CD4-positive, alpha-beta T cell treated with Interleukin-1 beta for 1 hour (primary cell): Measurements from ENCODE around the gene TCTN2.

Experiments used
- DNase-seq, 2 donors: peaks; one replicate each; pipeline ENCODE4 v3.0.0-alpha.2; 2020 to 2022

TCTN2 gene

GRCh38 chr12:123744836-123745235 lies 73.9 kb downstream of the TCTN2 start:
- no peak for DNase-seq

DNA sequence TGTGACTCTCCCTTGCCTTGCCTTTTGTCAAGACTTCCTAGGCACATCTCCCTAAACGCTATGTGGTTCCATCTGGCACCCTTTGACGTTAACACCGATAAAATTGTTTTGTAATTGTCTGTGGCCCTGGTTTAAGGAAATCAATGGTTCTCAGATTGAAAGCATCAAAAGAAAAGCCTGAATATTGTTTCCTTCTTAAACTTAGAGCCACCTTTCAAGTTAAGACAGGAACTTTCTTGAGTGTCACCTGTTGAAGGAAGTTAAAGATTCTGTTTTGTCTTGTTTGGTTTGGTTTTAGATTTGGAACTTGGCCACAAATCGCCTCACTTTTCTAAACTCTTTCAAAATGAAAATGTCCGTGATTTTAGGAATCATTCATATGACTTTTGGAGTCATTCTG lies 76.4 kb downstream of the TCTN2 start:
- DNase-seq: no peak

- DNase-seq: no peak
Observed at GRCh38 chr12:123748161-123748560, 77.2 kb downstream of the TCTN2 start.

GRCh38 chr12:123748661-123749060 lies 77.7 kb downstream of the TCTN2 start:
- no peak for DNase-seq

- DNase-seq: no peak
Observed at GRCh38 chr12:123749355-123749754, 78.4 kb downstream of the TCTN2 start.

DNA sequence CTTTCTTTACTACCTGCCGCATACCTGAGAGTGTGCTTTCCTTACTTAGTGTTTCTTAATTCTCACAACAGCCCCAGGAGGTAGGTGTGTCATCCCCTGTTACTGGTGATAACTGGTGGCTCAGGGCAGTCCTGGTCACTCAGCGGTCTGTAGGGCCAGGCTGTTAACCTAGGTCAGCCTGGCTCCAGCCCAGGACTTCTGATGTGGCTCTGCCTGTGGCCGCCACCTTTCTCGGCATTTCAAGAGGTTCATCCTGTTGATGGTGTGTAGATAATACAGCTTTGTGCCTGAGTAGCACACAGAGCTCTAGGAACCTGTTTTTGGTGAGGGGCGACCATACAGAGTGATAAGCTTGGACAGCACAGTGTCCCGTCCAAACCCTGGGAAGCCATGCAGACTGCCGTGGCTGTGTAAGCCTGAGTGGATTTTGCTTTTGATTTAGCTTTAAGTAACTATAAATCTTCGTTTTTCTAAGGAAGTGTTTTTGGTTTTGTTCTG lies 79.3 kb downstream of the TCTN2 start:
- DNase-seq: no peak

DNA sequence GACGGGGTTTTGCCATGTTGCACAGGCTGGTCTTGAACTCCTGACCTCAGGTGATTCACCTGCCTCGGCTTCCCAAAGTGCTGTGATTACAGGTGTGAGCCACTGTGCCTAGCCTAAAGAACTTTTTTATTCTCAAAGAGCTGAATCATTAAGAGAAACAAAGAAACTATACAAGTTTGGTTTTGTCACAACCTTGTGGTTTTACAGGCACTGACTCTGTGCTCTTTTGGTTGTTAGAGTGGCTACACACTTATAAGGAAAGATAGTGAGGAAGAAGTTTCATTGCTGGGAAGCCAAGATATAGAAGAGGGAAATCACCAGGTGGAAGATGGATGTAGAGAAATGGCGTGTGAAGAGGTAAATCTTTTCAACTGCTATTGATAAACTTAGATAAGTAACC lies 81.1 kb downstream of the TCTN2 start:
- DNase-seq: no peak

- no peak for DNase-seq
Observed at GRCh38 chr12:123754041-123754772, 83.3 kb downstream of the TCTN2 start.

DNA sequence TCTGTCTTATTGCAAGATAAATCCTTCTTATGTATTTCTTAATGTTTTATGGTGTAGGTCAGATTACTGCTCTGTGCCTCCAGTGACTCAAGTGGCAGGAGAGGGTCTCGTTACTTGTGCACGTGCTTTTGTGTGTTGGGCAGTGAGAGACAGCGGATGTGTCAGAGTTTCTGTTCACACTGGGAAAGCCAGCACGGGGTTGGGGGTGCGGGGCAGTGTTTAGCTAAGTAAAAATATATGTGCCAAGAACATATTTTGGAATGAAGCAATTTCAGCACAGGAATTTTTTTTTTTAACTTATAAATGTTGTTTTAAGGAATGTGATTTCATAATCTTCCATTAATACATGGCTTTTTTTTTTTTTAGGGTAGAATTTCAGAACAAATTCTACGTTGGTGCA lies 86.6 kb downstream of the TCTN2 start:
- DNase-seq: no peak
